HepG2 (cell line): Measurements from ENCODE around the gene ATXN7L3B. TPM values are rescaled to one million over a fixed set of nuclear protein-coding genes. Genes with fewer than 3 reads are reported as not detected.

Source experiments
- AHR ChIP-seq: IDR thresholded peaks from 2 replicates; pipeline ENCODE4 v1.6.1; 2018; ENCODE audit warnings: missing genetic modification reagents, missing compliant biosample characterization
- ATF6 ChIP-seq: sonication (generic); formaldehyde crosslinking; conservative IDR thresholded peaks from 2 replicates; pipeline ENCODE4 v1.4.0; 2020; ENCODE audit warnings: missing genetic modification reagents
- GMEB2 ChIP-seq: IDR thresholded peaks from 2 replicates; pipeline ENCODE4 v1.6.1; 2016; ENCODE audit warnings: missing biosample characterization, missing genetic modification reagents, low read depth
- IRF1 ChIP-seq: sonication (generic); formaldehyde crosslinking; IDR thresholded peaks from 2 replicates; pipeline ENCODE4 v1.4.0; 2020; ENCODE audit warnings: low read depth, mild to moderate bottlenecking, missing genetic modification reagents
- NFAT5 ChIP-seq: sonication (generic); formaldehyde crosslinking; IDR thresholded peaks from 2 replicates; pipeline ENCODE4 v1.4.0; 2020; ENCODE audit warnings: missing genetic modification reagents
- NFATC3 ChIP-seq: sonication (generic); formaldehyde crosslinking; IDR thresholded peaks from 2 replicates; pipeline ENCODE4 v1.5.1; 2020; ENCODE audit warnings: mild to moderate bottlenecking, missing genetic modification reagents
- ZFY ChIP-seq: sonication (generic); formaldehyde crosslinking; IDR thresholded peaks from 2 replicates; pipeline ENCODE4 v1.4.0; 2020; ENCODE audit warnings: missing genetic modification reagents
- ZGPAT ChIP-seq: IDR thresholded peaks from 2 replicates; pipeline ENCODE4 v1.6.1; 2016; ENCODE audit warnings: mild to moderate bottlenecking
- ZIK1 ChIP-seq: sonication (generic); formaldehyde crosslinking; IDR thresholded peaks from 2 replicates; pipeline ENCODE4 v1.5.0; 2020; ENCODE audit warnings: mild to moderate bottlenecking, low read depth, missing genetic modification reagents, borderline replicate concordance
- ZMYM3 ChIP-seq: sonication (generic); formaldehyde crosslinking; IDR thresholded peaks from 2 replicates; pipeline ENCODE4 v1.5.1; 2020; ENCODE audit warnings: mild to moderate bottlenecking, missing genetic modification reagents
- ZNF446 ChIP-seq: sonication (generic); formaldehyde crosslinking; IDR thresholded peaks from 2 replicates; pipeline ENCODE4 v1.5.0; 2020; ENCODE audit warnings: mild to moderate bottlenecking, missing genetic modification reagents
- ZNF510 ChIP-seq: sonication (generic); formaldehyde crosslinking; IDR thresholded peaks from 2 replicates; pipeline ENCODE4 v1.4.0; 2020; ENCODE audit warnings: low read depth, mild to moderate bottlenecking, missing genetic modification reagents
- ZNF557 ChIP-seq: sonication (generic); formaldehyde crosslinking; IDR thresholded peaks from 2 replicates; pipeline ENCODE4 v1.4.0; 2020; ENCODE audit warnings: missing genetic modification reagents
- ZXDC ChIP-seq: sonication (generic); formaldehyde crosslinking; IDR thresholded peaks from 2 replicates; pipeline ENCODE4 v1.5.0; 2020; ENCODE audit warnings: mild to moderate bottlenecking, missing genetic modification reagents
- polyA plus RNA-seq, 8 experiments: library from polyadenylated mRNA; depleted of rRNA in 3 of 8; stranded (reverse) in 7 of 8; unstranded in 1 of 8; fragments of >200 nt; fragmentation: Illumina TruSeq in 4 of 8; extraction: Trizol in 4 of 8; gene quantifications; 2 replicates each; pipeline versions ENCODE4 v1.2.1 to v1.2.3, GENCODE V29; 2011 to 2016; ENCODE audit warnings: low read depth in 4 of 8, missing spikeins in 1 of 8, mixed read lengths in 1 of 8; ENCODE audit not compliant: insufficient read depth in 1 of 8
- total RNA-seq, 5 experiments: library from RNA; depleted of rRNA; stranded (reverse); fragments of >200 nt; fragmentation: Illumina TruSeq; extraction: Trizol; gene quantifications; 2 replicates each; pipeline ENCODE4 v1.2.3, GENCODE V29; 2016; ENCODE audit warnings: low read depth in 1 of 5

The ATXN7L3B gene
- total and polyA plus RNA-seq, 2 of the 13 experiments (the other 11 are each of a cell fraction or from before 2014, with no cell fraction given): 20.1 to 23.8 TPM

GRCh38 chr12:74537707-74538385, at the start of gene ATXN7L3B (continued):
- no peak for TF ChIP-seq NFAT5 (CRISPR knock-in tag)
- peak; percentile 100 for TF ChIP-seq ZFY
- TF ChIP-seq ATF6 (CRISPR knock-in tag): no peak
- no peak for TF ChIP-seq ZNF557
- no peak for TF ChIP-seq IRF1
- no peak for TF ChIP-seq ZXDC (CRISPR knock-in tag)
- TF ChIP-seq ZNF510: no peak
- TF ChIP-seq AHR (CRISPR knock-in tag): peak; percentile 74; the same call in 1 of the 2 replicates
- TF ChIP-seq GMEB2 (CRISPR knock-in tag): no peak
- no peak for TF ChIP-seq NFATC3
- no peak for TF ChIP-seq ZIK1
- peak; percentile 84 for TF ChIP-seq ZGPAT (CRISPR knock-in tag)
- no peak for TF ChIP-seq ZMYM3 (CRISPR knock-in tag)
- TF ChIP-seq ZNF446 (CRISPR knock-in tag): peak; percentile 74; the same call in 1 of the 2 replicates
